ENCODE data around the gene PRKCE.

PRKCE gene

GRCh38 chr2:45932278-45932975, 281.0 kb downstream of the PRKCE start:
- DNase-seq: no peak
- Histone ChIP-seq H3K4me1 (peaks cover 27% of the 10 kb centered on the region), H3K9me3 (no peaks in the 10 kb centered on the region; the same call in 1 of the 2 replicates), H3K4me3 (ENCODE audit: low read depth, low read length) (no peak overlapping the region), H3K36me3 (no peaks in the 10 kb centered on the region), H3K27me3 (no peaks in the 10 kb centered on the region)
- TF ChIP-seq, protein P1, sequence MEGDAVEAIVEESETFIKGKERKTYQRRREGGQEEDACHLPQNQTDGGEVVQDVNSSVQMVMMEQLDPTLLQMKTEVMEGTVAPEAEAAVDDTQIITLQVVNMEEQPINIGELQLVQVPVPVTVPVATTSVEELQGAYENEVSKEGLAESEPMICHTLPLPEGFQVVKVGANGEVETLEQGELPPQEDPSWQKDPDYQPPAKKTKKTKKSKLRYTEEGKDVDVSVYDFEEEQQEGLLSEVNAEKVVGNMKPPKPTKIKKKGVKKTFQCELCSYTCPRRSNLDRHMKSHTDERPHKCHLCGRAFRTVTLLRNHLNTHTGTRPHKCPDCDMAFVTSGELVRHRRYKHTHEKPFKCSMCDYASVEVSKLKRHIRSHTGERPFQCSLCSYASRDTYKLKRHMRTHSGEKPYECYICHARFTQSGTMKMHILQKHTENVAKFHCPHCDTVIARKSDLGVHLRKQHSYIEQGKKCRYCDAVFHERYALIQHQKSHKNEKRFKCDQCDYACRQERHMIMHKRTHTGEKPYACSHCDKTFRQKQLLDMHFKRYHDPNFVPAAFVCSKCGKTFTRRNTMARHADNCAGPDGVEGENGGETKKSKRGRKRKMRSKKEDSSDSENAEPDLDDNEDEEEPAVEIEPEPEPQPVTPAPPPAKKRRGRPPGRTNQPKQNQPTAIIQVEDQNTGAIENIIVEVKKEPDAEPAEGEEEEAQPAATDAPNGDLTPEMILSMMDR (IDR thresholded peaks at IDR 0.05; ENCODE audit: low read depth, low read length): no peak

GRCh38 chr2:45935791-45936622, 284.5 kb downstream of the PRKCE start:
- TF ChIP-seq, protein P1 (IDR thresholded peaks at IDR 0.05; ENCODE audit: low read depth, low read length): peak; percentile 83
- no peaks in the 10 kb centered on the region for H3K36me3 ChIP-seq
- DNase-seq: peak; percentile 93
- H3K9me3 ChIP-seq: no peaks in the 10 kb centered on the region
- H3K27me3 ChIP-seq: no peaks in the 10 kb centered on the region
- peaks cover 18% of the 10 kb centered on the region for H3K4me1 ChIP-seq
- H3K4me3 ChIP-seq (ENCODE audit: low read depth, low read length): 0 out of 2 replicates have a peak overlapping the region, but pooled peaks have one; percentile 9

- Histone ChIP-seq H3K4me1 (peaks cover 23% of the 10 kb centered on the region), H3K36me3 (no peaks in the 10 kb centered on the region), H3K4me3 (ENCODE audit: low read depth, low read length) (no peak overlapping the region)
Measured at GRCh38 chr2:45936623-45936979, 285.1 kb downstream of the PRKCE start.

DNA sequence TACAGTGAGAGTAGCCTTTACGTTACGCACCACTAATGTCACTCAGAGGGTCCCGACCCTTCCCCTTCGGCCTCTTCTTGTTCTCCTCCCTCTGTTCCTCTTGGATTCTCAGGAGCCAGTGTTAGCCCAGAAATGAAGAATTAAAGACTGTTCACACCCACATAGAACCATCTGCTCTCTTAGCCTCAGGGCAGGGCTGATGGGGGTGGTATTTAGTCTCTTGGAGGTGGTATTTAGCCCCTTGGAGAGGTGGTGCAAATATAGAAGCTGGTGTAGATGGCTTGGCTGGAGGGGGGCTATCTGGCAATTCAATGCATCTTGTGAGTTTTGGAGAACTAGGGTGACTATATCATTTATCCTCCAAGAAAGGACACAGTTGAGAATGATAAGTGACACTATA, 286.5 kb downstream of the PRKCE start:
- TF ChIP-seq, protein P1 (IDR thresholded peaks at IDR 0.05; ENCODE audit: low read depth, low read length): no peak

More at GRCh38 chr2:45936623-45936979, 285.1 kb downstream of the PRKCE start:
- Histone ChIP-seq H3K27me3 (no peaks in the 10 kb centered on the region), H3K9me3 (no peaks in the 10 kb centered on the region)
- TF ChIP-seq, protein P1 (IDR thresholded peaks at IDR 0.05; ENCODE audit: low read depth, low read length): no peak
- DNase-seq: no peak

GRCh38 chr2:45938649-45939511, 287.4 kb downstream of the PRKCE start:
- no peaks in the 10 kb centered on the region for H3K9me3 ChIP-seq
- no peak overlapping the region for H3K4me3 ChIP-seq (ENCODE audit: low read depth, low read length)
- H3K36me3 ChIP-seq: no peaks in the 10 kb centered on the region
- peak; percentile 26 for DNase-seq
- H3K27me3 ChIP-seq: no peaks in the 10 kb centered on the region
- H3K4me1 ChIP-seq: peaks cover 29% of the 10 kb centered on the region
- TF ChIP-seq, protein P1 (IDR thresholded peaks at IDR 0.05; ENCODE audit: low read depth, low read length): no peak

More for the DNA sequence above, 286.5 kb downstream of the PRKCE start:
- Histone ChIP-seq H3K27me3 (no peaks in the 10 kb centered on the region), H3K4me3 (ENCODE audit: low read depth, low read length) (no peak overlapping the region), H3K9me3 (no peaks in the 10 kb centered on the region), H3K36me3 (no peaks in the 10 kb centered on the region), H3K4me1 (peaks cover 29% of the 10 kb centered on the region)
- no peak for DNase-seq

Data from BE2C (cell line).